Activated CD4-positive, alpha-beta T cell treated with anti-CD3 and anti-CD28 coated beads, Interleukin-2, amount 50 U/mL, for 24 hours (primary cell): ENCODE data around the gene NRP1.

ENCODE experiments used
- DNase-seq, 2 donors: peaks; one replicate each; pipeline ENCODE4 v3.0.0-alpha.2; 2020; ENCODE audit warnings: low read depth in 1 of 2, low spot score in 1 of 2

NRP1 gene

GRCh38 chr10:33350041-33350440, 15.6 kb upstream of the NRP1 start:
- DNase-seq, result no peak

GRCh38 chr10:33349268-33349667, 14.8 kb upstream of the NRP1 start:
- DNase-seq, result no peak

GRCh38 chr10:33347211-33347610, 12.7 kb upstream of the NRP1 start:
- no peak for DNase-seq

GRCh38 chr10:33345236-33345635, 10.8 kb upstream of the NRP1 start:
- no peak for DNase-seq

- DNase-seq, result no peak
Measured at GRCh38 chr10:33344676-33345075, 10.2 kb upstream of the NRP1 start.

- no peak for DNase-seq
Measured at GRCh38 chr10:33341637-33342036, 7.2 kb upstream of the NRP1 start.

GRCh38 chr10:33337326-33337957, 3.0 kb upstream of the NRP1 start:
- DNase-seq, result no peak

- DNase-seq, result no peak
Measured at GRCh38 chr10:33336582-33337325, 2.3 kb upstream of the NRP1 start.

- DNase-seq, result no peak
Measured at GRCh38 chr10:33335801-33336581, 1.5 kb upstream of the NRP1 start.

- DNase-seq, result no peak
Measured at GRCh38 chr10:33335551-33335800, 1.0 kb upstream of the NRP1 start.

GRCh38 chr10:33334805-33335550, 511 bp upstream of the NRP1 start:
- DNase-seq, result peak; percentile 6 to 15

- DNase-seq, result no peak
Measured at GRCh38 chr10:33333260-33334101, 986 bp downstream of the NRP1 start.

- no peak for DNase-seq
Measured at GRCh38 chr10:33332183-33333065, 2.0 kb downstream of the NRP1 start.

- DNase-seq, result no peak
Measured at GRCh38 chr10:33331379-33331694, 3.1 kb downstream of the NRP1 start.

GRCh38 chr10:33330543-33331378, 3.7 kb downstream of the NRP1 start:
- DNase-seq, result peak; percentile 68 to 78

- DNase-seq, result no peak
Measured at GRCh38 chr10:33329178-33329577, 5.3 kb downstream of the NRP1 start.

- no peak for DNase-seq
Measured at GRCh38 chr10:33328253-33328652, 6.2 kb downstream of the NRP1 start.

GRCh38 chr10:33327751-33328150, 6.7 kb downstream of the NRP1 start:
- no peak for DNase-seq

- no peak for DNase-seq
Measured at GRCh38 chr10:33326933-33327332, 7.5 kb downstream of the NRP1 start.
